GM20431 (cell line): ENCODE results near the gene RUBCN.
"Not testable (repeated sequence)": the region's sequence is repeated elsewhere in the genome, so short reads cannot be mapped to it uniquely, and the experiment has no call there.

Experiments used
- in situ Hi-C: fragments of 300-500 bp; cut with MseI, MboI; formaldehyde crosslinking; loops from one replicate; pipeline ENCODE4 v1.15.0; 2020; ENCODE audit warnings: low sequenced_read_pairs; ENCODE audit not compliant: unreplicated experiment

RUBCN gene

DNA sequence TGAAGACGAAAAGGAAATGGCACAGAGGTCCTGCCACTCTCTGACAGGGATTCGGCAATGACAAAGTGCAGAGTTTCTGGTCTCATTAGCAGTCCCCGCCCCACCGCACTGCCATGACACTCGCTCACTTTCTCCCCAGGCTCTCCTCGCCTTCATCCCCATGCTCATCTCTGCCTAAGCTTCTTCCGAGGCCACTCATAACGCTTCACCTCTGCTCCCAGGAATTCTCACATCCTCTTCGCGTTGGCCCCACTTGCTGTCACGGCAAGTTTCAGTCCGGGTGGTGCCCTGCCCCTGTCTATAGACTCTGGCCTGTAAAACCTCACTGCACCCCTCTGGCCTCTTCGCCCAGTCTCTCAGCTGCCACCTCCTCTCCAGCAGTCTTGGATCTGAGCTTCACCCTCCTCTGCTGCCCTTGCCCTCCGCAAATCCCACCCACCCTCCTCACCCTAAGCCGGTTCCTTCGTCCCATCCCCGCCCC, 654 bp downstream of the RUBCN start:
- in situ Hi-C loops = no loop called here

DNA sequence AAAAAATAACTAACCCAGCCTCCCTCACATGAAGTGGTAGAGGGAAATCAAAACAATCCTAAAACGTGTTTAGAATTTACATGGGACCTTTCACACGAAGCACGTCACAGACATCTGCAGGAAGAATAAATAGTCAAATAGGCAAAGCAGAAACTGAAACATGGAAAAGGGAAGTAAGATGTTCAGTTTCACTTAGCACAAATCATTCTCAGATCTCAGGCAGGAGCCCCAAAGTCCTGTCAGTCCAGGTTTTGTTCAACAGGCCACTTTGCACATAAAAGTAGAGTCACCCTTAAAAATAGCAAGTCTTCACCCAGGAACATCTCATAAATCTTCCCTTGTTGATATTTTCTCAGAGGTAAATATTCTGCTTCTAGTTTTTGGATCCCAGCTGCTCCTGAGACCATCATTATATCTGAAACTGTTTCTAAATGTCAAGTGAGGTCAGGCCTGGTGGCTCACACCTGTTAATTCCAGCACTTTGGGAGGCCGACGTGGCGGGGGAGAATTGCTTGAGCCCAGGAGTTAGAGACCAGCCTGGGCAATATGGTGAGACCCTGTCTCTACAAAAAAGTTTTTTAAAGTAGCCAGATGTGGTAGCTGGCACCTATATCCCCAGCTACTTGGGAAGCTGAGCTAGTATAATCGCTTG, 1.9 kb downstream of the RUBCN start:
- in situ Hi-C loops = no loop called here

DNA sequence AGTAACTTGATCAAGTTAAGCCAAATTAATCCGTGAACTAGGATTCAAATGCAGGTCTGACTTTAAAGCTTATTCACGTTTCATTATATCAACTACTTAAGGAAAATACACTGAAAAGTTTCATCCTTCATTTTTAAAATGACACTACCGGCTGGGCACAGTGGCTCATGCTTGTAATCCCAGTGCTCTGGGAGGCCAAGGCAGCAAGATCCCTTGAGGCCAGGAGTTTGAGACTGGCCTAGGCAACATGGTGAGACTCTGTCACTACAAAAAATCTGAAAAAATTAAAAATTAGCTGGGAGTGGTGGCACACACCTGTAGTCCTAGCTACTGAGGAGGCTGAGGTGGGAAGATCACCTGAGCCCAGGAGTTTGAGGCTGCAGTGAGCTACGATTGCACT, 3.7 kb downstream of the RUBCN start:
- in situ Hi-C loops = no loop called here

DNA sequence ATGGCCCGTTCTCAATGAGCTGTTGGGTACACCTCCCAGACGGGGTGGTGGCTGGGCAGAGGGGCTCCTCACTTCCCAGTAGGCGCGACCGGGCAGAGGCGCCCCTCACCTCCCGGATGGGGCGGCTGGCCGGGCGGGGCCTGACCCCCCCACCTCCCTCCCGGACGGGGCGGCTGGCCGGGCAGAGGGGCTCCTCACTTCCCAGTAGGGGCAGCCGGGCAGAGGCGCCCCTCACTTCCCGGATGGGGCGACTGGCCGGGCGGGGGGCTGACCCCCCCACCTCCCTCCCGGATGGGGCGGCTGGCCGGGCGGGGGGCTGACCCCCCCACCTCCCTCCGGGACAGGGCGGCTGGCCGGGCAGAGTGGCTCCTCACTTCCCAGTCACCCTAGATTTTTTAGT, 5.2 kb downstream of the RUBCN start:
- in situ Hi-C loops = not testable (repeated sequence)

DNA sequence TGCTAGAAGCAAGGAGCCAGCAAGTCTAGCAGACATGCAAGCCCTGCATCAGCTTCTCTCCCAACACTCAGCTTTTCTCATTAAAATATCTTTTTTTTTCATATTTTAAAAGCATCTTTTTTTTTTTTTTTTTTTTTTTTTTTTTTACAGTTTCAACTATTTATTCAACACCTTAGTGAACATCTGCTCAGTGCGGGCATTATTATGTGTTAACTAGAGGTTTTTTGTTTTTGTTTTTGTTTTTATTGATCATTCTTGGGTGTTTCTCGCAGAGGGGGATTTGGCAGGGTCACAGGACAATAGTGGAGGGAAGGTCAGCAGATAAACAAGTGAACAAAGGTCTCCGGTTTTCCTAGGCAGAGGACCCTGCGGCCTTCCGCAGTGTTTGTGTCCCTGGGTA, 5.9 kb downstream of the RUBCN start:
- in situ Hi-C loops = not testable (repeated sequence)

DNA sequence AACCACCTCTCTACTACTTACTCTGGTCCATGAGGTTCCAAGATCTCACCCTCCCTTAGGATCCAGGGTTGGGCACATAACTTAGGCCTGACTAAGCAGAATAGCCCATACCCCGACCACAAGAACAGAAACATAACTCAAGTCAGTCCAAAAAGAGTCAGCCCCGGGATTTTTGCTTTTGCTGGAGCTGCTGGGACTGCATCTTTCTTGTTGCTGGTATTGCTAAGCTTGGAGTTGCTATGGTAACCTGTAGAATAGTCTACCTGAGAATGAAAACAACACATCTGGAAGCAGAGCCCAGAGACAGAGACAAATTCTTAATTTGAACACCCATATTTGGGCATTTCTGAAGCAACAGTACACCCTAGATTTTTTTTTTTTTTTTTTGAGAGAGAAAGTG, 6.5 kb downstream of the RUBCN start:
- in situ Hi-C loops = no loop called here

DNA sequence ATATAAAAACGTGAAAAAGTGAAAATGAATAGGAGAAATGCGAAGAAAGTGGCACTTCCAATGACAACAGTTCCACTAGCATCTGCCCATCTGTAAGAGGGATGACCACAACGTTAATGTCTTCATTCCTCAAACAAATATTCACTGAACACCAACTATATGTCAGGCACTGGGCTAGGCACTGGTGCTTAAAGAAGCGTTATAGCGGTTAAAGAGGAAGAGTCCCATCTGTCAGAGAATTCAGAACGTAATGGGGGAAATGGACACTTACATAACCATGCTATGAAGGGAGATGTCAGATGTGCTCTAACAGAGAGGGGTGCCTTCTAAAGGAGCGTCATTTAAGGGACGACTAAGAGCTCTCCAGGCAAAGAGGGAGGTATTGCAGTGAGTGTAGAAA, 8.2 kb downstream of the RUBCN start:
- in situ Hi-C loops = no loop called here

DNA sequence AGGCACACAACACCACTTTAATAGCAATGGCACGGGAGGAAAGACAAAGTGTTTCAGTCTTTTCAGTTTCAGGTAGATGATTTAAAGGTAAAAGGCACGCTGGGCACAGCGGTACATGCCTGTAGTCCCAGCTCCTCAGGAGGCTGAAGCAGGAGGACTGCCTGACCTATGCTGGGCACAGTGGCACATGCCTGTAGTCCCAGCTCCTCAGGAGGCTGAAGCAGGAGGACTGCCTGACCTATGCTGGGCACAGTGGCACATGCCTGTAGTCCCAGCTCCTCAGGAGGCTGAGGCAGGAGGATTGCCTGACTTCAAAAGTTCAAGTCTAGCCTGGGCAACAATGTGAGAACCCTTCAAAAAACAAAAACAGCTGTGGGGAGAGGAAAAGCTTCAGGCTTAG, 8.8 kb downstream of the RUBCN start:
- in situ Hi-C loops = not testable (repeated sequence)

DNA sequence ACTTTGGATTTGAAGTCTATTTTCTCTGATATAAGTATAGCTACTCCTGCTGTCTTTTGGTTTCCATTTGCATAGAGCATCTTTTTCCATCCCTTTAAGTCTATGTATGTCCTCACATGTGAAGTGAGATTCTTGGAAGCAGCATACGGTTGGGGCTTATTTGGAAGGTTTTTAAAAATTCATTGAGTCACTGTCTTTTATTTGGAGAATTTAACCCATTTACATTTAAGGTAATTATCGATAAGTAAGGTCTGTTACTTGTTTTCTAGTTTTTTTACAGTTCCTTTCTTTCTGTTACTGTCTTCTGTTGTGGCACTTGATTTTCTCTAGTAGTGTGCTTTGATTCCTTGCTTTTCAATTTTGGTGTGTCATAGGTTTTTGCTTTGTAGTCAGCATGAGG, 14.0 kb downstream of the RUBCN start:
- in situ Hi-C loops = no loop called here

DNA sequence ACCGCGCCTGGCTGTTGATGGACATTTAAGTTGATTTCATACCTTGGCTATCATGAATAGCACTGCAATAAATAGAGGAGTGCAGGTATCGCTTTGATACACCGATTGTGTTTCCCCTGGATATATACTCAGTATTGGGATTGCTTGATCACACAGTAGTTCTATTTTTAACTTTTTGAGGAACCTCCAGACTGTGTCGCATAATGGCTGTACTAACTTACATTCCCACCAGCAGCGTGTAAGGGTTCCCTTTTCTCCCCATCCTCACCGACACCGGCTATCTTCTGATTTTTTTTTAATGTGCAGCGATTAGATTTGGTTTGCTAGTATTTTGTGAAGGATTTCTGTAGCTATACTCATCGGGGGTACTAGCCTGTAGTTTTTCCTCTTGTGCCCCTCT, 16.0 kb downstream of the RUBCN start:
- in situ Hi-C loops = no loop called here

DNA sequence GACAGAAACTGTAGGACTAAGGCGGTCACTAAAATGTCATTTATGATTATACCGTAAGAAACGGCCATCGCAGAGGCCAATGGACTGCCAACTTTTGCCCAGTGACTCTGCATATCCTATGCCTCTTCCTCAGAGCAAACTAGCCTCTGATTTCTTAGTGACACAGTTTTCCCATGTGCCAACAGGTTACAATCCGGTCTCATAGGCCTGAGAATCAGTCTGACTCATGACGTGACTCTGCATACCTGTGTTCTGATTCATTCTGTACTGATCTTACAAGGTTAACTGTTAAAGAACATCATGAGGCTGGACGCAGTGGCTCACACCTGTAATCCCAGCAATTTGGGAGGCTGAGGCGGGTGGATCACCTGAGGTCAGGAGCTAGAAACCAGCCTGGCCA, 17.8 kb downstream of the RUBCN start:
- in situ Hi-C loops = no loop called here

DNA sequence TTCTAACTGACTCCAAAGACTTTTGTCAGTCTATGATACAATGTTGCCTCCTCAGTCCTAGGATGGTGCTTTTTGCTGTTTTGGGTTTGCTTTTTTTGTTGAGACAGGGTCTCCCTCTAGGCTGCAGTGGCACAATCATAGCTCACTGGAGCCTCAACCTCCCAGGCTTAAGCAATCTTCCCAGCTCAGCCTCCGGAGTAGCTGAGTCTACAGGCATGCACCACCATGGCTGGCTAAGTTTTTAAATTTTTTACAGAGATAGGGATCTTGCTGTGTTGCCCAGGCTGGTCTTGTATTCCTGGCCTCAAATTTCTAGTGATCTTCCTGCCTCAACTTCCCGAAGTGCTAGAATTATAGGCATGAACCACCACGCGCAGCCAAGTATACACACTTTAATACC, 22.5 kb downstream of the RUBCN start:
- in situ Hi-C loops = no loop called here

DNA sequence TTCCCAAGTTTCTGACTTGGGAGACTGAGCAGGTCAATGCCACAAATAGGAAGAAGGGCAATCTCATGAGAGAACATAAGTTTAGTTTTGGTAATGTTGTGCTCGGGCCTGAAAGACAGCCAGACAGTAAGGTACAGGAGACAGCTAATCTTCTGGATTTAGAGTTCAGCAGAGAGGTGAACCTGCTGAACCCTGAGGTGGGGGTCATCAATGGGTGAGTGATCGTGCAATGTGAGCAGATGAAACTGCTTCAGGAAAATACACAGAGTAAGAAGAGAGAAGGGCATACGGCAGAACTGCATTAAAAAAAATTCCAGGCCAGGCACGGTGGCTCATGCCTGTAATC, 23.3 kb downstream of the RUBCN start:
- in situ Hi-C loops = no loop called here

DNA sequence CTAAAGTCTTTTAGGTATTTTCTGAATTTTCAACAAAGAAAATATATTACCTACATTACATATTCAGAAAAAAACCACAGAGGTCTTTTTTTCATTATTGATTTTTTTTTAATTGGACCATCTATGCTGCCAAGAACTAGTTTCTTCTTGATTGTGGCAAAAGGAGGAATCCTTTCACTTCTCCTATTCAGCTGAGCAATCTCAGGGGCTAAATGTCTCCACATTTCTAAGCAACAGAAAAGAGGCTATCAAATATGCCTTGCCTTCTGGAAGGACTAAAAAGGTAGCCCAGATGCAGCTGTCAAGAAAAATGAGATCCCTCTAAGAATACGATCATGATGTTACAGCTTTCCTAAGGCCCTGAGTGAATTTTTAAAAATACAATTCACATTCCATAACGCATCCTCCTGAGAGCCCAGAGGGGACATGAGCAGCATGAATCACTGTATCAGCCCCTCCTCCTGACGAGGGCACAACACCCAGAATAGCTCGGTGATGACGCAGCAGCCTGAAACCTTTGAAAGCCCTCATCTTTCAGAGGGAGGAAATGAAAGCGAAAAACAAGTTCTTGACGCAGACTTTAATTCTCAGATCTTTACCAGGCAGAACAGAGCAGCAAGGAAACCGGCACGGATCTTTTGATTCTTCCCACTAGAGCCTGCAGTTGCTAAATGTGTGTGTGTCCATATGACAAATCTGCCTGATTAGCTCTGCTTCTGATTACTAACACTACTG, 24.6 kb downstream of the RUBCN start:
- in situ Hi-C loops = no loop called here

DNA sequence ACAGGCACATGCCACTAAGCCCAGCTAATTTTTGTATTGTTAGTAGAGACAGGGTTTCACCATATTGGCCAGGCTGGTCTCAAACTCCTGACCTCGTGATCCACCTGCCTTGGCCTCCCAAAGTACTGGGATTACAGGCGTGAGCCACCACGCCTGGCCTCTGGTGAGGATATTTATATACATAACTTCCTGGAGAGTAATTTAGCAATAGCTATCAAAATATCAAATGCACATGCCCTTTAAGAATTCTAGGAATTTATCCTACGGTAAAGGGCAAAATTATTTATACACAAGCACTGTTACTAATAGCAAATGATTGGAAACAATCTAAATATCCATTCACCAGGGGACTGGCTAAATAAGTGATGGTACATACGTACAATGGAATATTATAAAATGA, 25.7 kb downstream of the RUBCN start:
- in situ Hi-C loops = not testable (repeated sequence)

DNA sequence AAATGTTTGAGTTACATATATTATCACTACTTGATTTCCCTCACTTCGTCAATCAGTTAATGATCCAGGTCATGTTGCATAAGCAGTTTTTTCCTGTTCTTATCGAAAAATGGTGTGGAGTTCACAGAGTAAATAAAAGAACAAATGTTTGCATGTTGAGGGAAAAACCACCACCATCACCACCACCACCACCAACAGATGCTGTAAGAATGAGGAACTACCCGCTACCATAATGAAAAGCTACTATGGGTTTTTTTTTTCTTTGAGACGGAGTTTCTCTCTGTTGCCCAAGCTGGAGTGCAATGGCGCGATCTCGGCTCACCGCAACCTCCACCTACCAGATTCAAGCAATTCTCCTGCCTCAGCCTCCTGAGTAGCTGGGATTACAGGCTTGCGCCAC, 27.6 kb downstream of the RUBCN start:
- in situ Hi-C loops = no loop called here

DNA sequence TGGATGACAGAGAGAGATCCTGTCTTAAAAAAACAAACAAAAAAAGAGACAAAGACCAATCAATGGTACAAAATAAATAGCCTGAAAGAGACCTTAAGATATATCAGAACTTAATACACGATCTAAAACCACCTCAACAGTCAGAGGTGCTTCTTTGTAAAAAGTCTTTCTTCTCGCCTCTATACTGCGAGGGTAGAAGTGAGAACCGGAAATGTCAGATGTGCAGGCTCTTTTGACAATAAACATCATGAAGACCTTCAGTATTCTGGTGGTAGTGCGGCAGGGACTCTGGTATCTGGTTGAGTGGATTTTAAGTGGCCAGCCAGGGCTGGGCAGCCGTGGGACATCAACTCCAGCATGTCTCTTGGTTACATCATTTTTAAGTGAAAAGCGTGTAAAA, 30.0 kb downstream of the RUBCN start:
- in situ Hi-C loops = no loop called here

DNA sequence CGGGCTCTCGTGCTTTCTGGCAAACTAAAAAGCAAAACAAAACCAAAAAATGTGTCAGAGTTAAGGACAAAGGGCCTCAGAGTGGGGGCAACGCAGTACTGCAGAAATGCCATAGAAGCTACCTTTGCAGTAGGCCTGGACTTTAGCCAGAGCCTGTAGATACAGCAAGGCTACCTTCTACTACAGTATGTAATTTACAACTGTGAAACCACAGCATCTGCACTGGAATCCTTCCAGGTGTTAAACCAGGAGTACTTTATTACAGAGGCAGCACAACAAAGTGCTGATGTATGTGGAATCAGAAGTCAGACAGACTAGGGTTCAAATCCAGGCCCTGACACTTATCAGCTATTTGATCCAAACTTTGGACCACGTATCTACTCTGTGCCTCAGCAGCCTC, 34.9 kb downstream of the RUBCN start:
- in situ Hi-C loops = no loop called here

DNA sequence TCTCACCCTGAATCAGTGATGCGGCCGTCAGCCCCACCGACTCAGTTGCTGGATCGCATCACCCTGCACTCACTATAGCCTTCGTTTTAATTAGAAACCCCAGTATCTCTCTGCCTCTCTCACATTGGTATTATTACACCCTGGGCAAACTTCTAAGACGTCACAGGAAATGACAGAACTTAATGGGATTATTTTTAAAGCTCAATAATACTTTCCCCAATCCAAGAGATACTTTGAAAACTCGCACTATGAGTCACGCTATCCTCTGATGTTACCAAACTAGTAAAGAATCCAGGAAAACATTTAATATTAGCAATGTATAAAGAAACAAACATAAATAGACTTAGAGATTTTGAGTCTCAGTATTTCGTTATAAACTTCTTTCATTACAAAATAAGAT, 36.6 kb downstream of the RUBCN start:
- in situ Hi-C loops = no loop called here

DNA sequence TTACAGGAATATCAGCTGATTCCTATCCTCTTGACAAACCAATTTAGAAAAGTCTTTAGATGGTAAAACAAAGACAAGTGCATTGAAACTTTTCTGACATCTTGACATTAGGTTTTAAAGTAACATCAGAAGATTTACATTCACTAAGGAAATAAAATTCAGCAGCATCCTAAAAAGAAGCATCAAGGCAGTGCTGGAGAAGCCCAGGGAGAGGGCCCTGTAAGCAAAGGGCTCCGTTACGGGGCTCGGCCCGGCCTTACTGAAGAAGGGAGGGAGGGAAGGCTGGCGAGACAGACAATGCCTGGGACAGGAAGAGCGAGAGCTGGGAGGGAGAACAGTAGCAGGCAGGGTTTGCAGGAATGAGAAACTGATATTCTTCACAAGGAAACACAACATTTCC, 39.3 kb downstream of the RUBCN start:
- in situ Hi-C loops = loop anchor here (25.0 kb wide), 1 partner anchor 110 kb away; no protein-coding TSS in a partner anchor

DNA sequence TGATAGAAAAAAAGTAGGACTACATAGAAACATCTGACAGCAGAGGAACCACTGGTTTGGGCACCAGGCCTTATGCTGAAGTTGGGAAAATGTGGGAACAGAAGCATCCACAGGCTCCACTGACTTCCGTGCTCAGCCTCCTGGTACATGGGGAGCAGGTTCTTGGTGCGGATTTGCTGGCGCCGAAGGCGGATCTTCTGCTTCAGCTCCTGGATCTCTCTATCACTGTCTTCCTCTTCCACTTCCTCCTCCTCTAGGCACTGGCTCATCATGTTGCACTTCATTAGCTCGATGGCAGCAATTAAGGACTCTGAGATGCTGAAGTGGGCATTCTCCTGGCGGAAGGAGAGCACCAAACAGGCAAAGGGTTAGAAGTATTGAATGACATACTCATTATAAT, 42.5 kb downstream of the RUBCN start:
- in situ Hi-C loops = loop anchor here (25.0 kb wide), 1 partner anchor 107 kb away; no protein-coding TSS in a partner anchor

DNA sequence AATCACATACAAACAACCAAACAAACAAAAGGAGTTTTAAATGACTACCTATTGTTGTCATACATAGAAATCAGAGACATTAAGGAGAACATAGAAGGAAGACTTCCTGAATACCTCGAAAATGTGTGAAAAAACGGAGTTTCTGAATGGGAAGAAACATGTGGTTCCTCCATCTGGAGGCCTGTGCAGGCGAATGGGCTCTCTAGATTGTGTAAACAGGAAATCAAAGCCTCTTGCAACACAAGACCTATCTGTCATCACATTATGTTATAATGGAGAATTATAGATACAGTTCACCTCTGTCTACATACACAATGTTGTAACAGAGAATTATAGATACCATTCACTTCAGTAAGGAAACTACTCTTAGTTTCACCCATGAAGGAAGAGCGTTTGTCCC, 44.1 kb downstream of the RUBCN start:
- in situ Hi-C loops = loop anchor here (25.0 kb wide), 1 partner anchor 105 kb away; no protein-coding TSS in a partner anchor
